ENCODE data around the gene SMARCAL1. TPM values are rescaled to one million over a fixed set of nuclear protein-coding genes. Genes with fewer than 3 reads are reported as not detected.

SMARCAL1 gene
- polyA plus RNA-seq, 1 donor from 2014 or later = 7.5 TPM

GRCh38 chr2:216453955-216454614 lies 41.8 kb downstream of the SMARCAL1 start:
- Histone ChIP-seq H3K36me3 (ENCODE audit: insufficient read depth, low read length) (peaks cover 11% of the 10 kb centered on the region), H3K79me2 (replicated peaks; ENCODE audit: insufficient read depth, low read length) (no peaks in the 10 kb centered on the region), H3K4me3 (ENCODE audit: low read length) (no peak overlapping the region), H3F3A (ENCODE audit: insufficient read depth, low read length, poor library complexity, severe bottlenecking) (no peaks in the 10 kb centered on the region), H3K9me2 (ENCODE audit: insufficient read depth, low read length) (no peaks in the 10 kb centered on the region), H3K9me3 (ENCODE audit: low read length) (no peaks in the 10 kb centered on the region), H3K9ac (ENCODE audit: low read length) (no peak overlapping the region), H2AFZ (ENCODE audit: low read depth, low read length) (no peak overlapping the region), H3K4me2 (ENCODE audit: low read length) (no peak overlapping the region), H3K27ac (ENCODE audit: low read length) (no peak overlapping the region), H3K27me3 (ENCODE audit: insufficient read depth, low read depth, low read length) (no peaks in the 10 kb centered on the region), H4K20me1 (ENCODE audit: insufficient read depth) (no peaks in the 10 kb centered on the region)
- TF ChIP-seq POLR2AphosphoS5 (IDR thresholded peaks at IDR 0.05) (no peak), REST (IDR thresholded peaks at IDR 0.05; ENCODE audit: borderline replicate concordance) (no peak), SMC3 (conservative IDR thresholded peaks at IDR 0.05; ENCODE audit: poor library complexity) (no peak), RAD21 (conservative IDR thresholded peaks at IDR 0.05) (no peak), EZH2 (IDR thresholded peaks at IDR 0.05; ENCODE audit: borderline replicate concordance, insufficient read depth, low read length, poor library complexity, severe bottlenecking) (no peak), EP300 (conservative IDR thresholded peaks at IDR 0.05; ENCODE audit: poor library complexity, severe bottlenecking) (no peak), TAF1 (IDR thresholded peaks at IDR 0.05; ENCODE audit: low read depth) (no peak)

GRCh38 chr2:216463148-216463547 lies 50.9 kb downstream of the SMARCAL1 start:
- H3K9ac ChIP-seq (ENCODE audit: low read length) = no peak overlapping the region
- H3K4me3 ChIP-seq (ENCODE audit: low read length) = no peak overlapping the region

GRCh38 chr2:216464104-216464720 lies 51.9 kb downstream of the SMARCAL1 start:
- no peak for TF ChIP-seq TAF1 (IDR thresholded peaks at IDR 0.05; ENCODE audit: low read depth)
- no peak for TF ChIP-seq EZH2 (IDR thresholded peaks at IDR 0.05; ENCODE audit: borderline replicate concordance, insufficient read depth, low read length, poor library complexity, severe bottlenecking)
- TF ChIP-seq RAD21 (conservative IDR thresholded peaks at IDR 0.05) = no peak
- TF ChIP-seq REST (IDR thresholded peaks at IDR 0.05; ENCODE audit: borderline replicate concordance) = no peak
- no peak for TF ChIP-seq POLR2AphosphoS5 (IDR thresholded peaks at IDR 0.05)
- no peak for TF ChIP-seq EP300 (conservative IDR thresholded peaks at IDR 0.05; ENCODE audit: poor library complexity, severe bottlenecking)
- no peak for TF ChIP-seq MXI1 (conservative IDR thresholded peaks at IDR 0.05; ENCODE audit: poor library complexity, severe bottlenecking)
- no peak for TF ChIP-seq SMC3 (conservative IDR thresholded peaks at IDR 0.05; ENCODE audit: poor library complexity)
- no peak for TF ChIP-seq CTCF (IDR thresholded peaks at IDR 0.05; ENCODE audit: poor library complexity, severe bottlenecking)
- Histone ChIP-seq H3K9me3 (ENCODE audit: low read length) (no peaks in the 10 kb centered on the region), H3K9me2 (ENCODE audit: insufficient read depth, low read length) (no peaks in the 10 kb centered on the region), H3K27me3 (ENCODE audit: insufficient read depth, low read depth, low read length) (no peaks in the 10 kb centered on the region), H3F3A (ENCODE audit: insufficient read depth, low read length, poor library complexity, severe bottlenecking) (no peaks in the 10 kb centered on the region), H4K20me1 (ENCODE audit: insufficient read depth) (no peaks in the 10 kb centered on the region), H3K79me2 (replicated peaks; ENCODE audit: insufficient read depth, low read length) (no peaks in the 10 kb centered on the region), H3K9ac (ENCODE audit: low read length) (no peak overlapping the region), H2AFZ (ENCODE audit: low read depth, low read length) (no peak overlapping the region), H3K4me3 (ENCODE audit: low read length) (no peak overlapping the region), H3K4me2 (ENCODE audit: low read length) (no peak overlapping the region), H3K27ac (ENCODE audit: low read length) (no peak overlapping the region), H3K36me3 (ENCODE audit: insufficient read depth, low read length) (no peaks in the 10 kb centered on the region)

More at GRCh38 chr2:216463148-216463547, 50.9 kb downstream of the SMARCAL1 start:
- TF ChIP-seq EZH2 (IDR thresholded peaks at IDR 0.05; ENCODE audit: borderline replicate concordance, insufficient read depth, low read length, poor library complexity, severe bottlenecking) = no peak
- TF ChIP-seq SMC3 (conservative IDR thresholded peaks at IDR 0.05; ENCODE audit: poor library complexity) = no peak
- H3K27me3 ChIP-seq (ENCODE audit: insufficient read depth, low read depth, low read length) = no peaks in the 10 kb centered on the region
- no peaks in the 10 kb centered on the region for H3K79me2 ChIP-seq (replicated peaks; ENCODE audit: insufficient read depth, low read length)
- no peaks in the 10 kb centered on the region for H3K36me3 ChIP-seq (ENCODE audit: insufficient read depth, low read length)
- H3K27ac ChIP-seq (ENCODE audit: low read length) = no peak overlapping the region
- H2AFZ ChIP-seq (ENCODE audit: low read depth, low read length) = no peak overlapping the region
- H4K20me1 ChIP-seq (ENCODE audit: insufficient read depth) = no peaks in the 10 kb centered on the region
- no peaks in the 10 kb centered on the region for H3K9me2 ChIP-seq (ENCODE audit: insufficient read depth, low read length)
- H3K9me3 ChIP-seq (ENCODE audit: low read length) = no peaks in the 10 kb centered on the region
- H3F3A ChIP-seq (ENCODE audit: insufficient read depth, low read length, poor library complexity, severe bottlenecking) = no peaks in the 10 kb centered on the region
- no peak overlapping the region for H3K4me2 ChIP-seq (ENCODE audit: low read length)

Measured in neural cell (in vitro differentiated cells).